ENCODE results near the gene RNU1-4. TPM values are rescaled to one million over a fixed set of nuclear protein-coding genes. Genes with fewer than 3 reads are reported as not detected.
"Not testable (repeated sequence)": the region's sequence is repeated elsewhere in the genome, so short reads cannot be mapped to it uniquely, and the experiment has no call there.

RNU1-4 gene
- total and polyA plus RNA-seq, 5 donors from 2014 or later: 23.7 to 3,278 TPM; not detected in 3

DNA sequence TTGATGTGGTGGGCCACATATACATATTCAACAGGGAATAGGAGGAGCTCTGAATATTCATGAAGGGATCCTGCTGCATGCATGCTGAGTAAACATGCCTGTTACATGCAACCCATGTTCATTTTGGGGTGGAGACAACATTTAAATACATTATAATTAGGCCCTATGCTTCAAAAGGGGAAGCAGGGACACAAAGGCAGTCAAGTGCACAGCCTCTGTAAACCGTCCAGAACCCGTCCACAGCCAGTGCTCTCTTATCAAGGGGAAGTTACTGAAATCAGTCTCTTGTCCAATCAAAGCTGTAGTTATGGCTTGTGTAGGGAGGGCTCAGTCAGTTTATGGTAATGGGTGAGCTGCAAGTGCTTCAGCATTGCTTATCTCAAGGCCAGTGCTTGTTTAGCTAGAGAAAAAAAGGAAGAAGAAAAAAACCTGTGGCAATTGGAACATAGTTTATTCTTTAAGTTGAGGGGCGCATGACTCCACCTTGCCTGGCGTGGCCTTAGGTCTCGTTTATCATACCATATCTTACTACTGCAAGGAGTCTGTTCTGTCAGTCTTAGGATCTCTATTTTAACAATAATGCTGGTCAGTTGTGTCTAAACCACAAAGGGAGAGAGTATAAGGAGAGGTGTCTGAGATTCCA, 7.9 kb upstream of the RNU1-4 start:
- H3K4me1 ChIP-seq (ENCODE audit: control insufficient read depth, insufficient read depth, low read length, poor library complexity, severe bottlenecking); H3K36me3 Mint-ChIP-seq; H3K27me3 ChIP-seq (ENCODE audit: control insufficient read depth, insufficient read depth, low read length); H3K27ac Mint-ChIP-seq; ATAC-seq (ENCODE audit: low read depth in 2 of 2); DNase-seq; H3K9me3 Mint-ChIP-seq; H3K4me1 Mint-ChIP-seq; H3K36me3 ChIP-seq (ENCODE audit: control insufficient read depth, insufficient read depth, low read length); H3K9me3 ChIP-seq (ENCODE audit: control insufficient read depth in 2 of 2, low read length in 2 of 2); H3K27me3 Mint-ChIP-seq; H3K4me3 ChIP-seq (ENCODE audit: low read depth, low read length); H3K4me3 Mint-ChIP-seq; H3K27ac ChIP-seq (ENCODE audit: insufficient read depth, low read length, poor library complexity, severe bottlenecking): not testable (repeated sequence)

DNA sequence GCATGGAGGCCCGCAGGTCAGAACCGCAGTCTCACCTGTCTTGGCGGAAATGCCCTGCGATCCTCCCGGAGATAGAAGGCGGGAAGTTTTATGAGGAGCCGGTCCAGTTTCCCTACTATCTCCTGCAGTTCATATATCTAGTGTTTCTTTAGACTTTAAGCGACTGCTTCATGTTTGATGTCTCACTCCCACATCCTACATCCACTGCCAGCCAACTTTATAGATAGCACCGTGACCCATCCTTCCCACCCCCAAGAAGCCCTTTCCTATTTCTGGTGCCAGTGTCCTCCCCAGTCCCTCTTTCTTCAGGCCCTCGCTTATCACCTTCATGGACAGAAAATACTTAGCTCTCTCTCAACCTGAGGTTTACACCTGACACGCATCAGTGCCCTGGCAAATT, 914 bp downstream of the RNU1-4 start:
- H3K4me1 ChIP-seq (ENCODE audit: control insufficient read depth, insufficient read depth, low read length, poor library complexity, severe bottlenecking); H3K27me3 Mint-ChIP-seq; H3K27ac Mint-ChIP-seq; H3K4me3 ChIP-seq (ENCODE audit: low read depth, low read length); H3K4me1 Mint-ChIP-seq; DNase-seq; H3K27ac ChIP-seq (ENCODE audit: insufficient read depth, low read length, poor library complexity, severe bottlenecking); H3K27me3 ChIP-seq (ENCODE audit: control insufficient read depth, insufficient read depth, low read length); H3K4me3 Mint-ChIP-seq; H3K9me3 ChIP-seq (ENCODE audit: control insufficient read depth in 2 of 2, low read length in 2 of 2); H3K9me3 Mint-ChIP-seq; H3K36me3 ChIP-seq (ENCODE audit: control insufficient read depth, insufficient read depth, low read length); H3K36me3 Mint-ChIP-seq; ATAC-seq (ENCODE audit: low read depth in 2 of 2): not testable (repeated sequence)

DNA sequence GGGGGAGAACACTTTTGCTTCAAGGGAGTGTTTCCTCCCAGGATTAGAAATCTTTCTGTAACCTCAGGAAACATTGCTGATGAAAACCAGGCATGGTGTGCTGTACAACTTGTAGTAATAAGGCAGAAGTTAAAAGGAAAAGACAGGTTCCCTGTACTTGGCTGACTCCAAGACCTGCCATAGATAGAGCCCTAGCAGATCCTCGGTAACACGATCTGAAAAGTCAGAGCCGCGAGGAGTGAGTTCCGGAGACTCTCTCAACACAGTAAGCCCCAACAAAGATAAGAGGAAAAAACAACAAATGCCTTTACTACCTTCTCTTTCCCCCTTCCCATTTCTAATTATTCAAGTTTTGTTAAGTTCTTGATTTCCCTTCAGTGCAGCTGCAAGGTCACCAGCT, 7.3 kb downstream of the RNU1-4 start:
- H3K36me3 ChIP-seq (ENCODE audit: control insufficient read depth, insufficient read depth, low read length); H3K27me3 ChIP-seq (ENCODE audit: control insufficient read depth, insufficient read depth, low read length); H3K36me3 Mint-ChIP-seq; H3K4me3 ChIP-seq (ENCODE audit: low read depth, low read length); H3K9me3 ChIP-seq (ENCODE audit: control insufficient read depth in 2 of 2, low read length in 2 of 2); H3K27ac ChIP-seq (ENCODE audit: insufficient read depth, low read length, poor library complexity, severe bottlenecking); H3K27ac Mint-ChIP-seq; H3K4me1 Mint-ChIP-seq; ATAC-seq (ENCODE audit: low read depth in 2 of 2); H3K9me3 Mint-ChIP-seq; H3K4me1 ChIP-seq (ENCODE audit: control insufficient read depth, insufficient read depth, low read length, poor library complexity, severe bottlenecking); DNase-seq; H3K27me3 Mint-ChIP-seq; H3K4me3 Mint-ChIP-seq: not testable (repeated sequence)

DNA sequence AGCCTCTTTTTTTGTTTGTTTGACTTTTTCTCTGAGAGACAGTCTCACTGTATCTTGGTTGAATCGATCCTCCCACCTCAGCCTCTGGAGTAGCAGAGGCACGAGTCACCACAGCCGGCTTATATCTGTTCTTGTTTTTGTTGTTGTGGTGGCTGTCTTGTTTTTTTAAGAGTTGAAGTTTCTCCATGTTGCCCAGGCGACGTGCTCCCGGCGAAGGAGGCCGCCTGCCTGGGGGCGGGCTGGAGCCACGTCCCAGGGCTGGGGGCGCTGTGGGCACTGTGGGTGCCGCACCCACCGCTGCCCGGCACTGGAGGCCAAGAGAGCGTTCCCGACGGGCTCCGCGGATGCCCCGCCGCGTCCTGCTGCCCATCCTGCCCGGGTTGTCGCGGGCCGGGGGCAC, 8.4 kb downstream of the RNU1-4 start:
- not testable (repeated sequence) for DNase-seq; H3K9me3 ChIP-seq (ENCODE audit: control insufficient read depth in 2 of 2, low read length in 2 of 2); H3K27me3 Mint-ChIP-seq; H3K4me1 ChIP-seq (ENCODE audit: control insufficient read depth, insufficient read depth, low read length, poor library complexity, severe bottlenecking); H3K36me3 ChIP-seq (ENCODE audit: control insufficient read depth, insufficient read depth, low read length); H3K27ac ChIP-seq (ENCODE audit: insufficient read depth, low read length, poor library complexity, severe bottlenecking); H3K4me1 Mint-ChIP-seq; H3K36me3 Mint-ChIP-seq; H3K4me3 ChIP-seq (ENCODE audit: low read depth, low read length); H3K27me3 ChIP-seq (ENCODE audit: control insufficient read depth, insufficient read depth, low read length); ATAC-seq (ENCODE audit: low read depth in 2 of 2); H3K27ac Mint-ChIP-seq; H3K9me3 Mint-ChIP-seq
- H3K4me3 Mint-ChIP-seq: peak overlapping the region in 1 of 4 donors; percentile 43

DNA sequence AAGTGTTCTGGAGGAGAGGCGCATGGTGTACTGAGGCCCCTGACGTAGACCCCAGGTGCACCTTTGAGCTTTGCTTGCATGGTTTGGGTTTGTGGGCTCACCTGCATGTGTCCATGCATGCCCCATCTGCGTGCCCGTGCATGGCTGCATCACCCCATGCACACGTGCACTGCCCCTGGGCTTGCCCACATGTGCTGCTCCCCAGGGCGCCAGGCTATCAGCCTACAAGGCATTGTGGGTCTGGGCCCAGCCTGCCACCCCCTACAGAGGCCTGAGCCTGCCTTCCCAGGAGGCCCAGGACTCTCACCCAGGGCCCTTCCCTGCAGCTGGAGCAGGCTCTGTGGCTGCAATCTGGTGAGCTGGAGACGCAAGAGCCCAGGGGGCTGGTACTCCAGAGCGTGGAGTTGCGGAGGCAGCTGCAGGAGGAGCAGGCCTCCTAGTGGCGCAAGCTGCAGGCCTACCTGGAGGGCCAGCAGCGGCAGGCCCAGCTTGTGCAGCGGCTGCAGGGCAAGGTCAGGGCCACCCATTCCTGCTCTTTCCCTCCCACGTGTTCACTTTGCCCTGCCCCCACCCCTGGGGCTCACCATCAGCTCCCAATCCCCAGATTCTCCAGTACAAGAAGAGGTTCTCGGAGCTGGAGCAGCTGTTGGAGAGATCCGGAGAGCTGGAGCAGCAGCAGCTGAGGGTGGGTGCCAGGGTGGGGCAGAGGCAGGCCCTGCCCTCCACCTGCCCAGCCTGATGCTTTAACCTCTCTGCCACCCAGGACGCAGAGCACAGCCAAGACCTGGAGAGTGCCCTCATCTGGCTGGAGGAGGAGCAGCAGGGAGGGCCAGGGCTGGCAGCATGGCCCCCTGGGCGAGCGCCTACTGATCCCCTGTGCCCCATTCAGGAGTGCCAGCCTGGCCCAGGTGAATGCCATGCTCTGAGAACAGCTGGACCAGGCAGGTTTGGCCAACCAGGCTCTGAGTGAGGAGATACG, 9.9 kb downstream of the RNU1-4 start:
- not testable (repeated sequence) for H3K9me3 ChIP-seq (ENCODE audit: control insufficient read depth in 2 of 2, low read length in 2 of 2); H3K27ac ChIP-seq (ENCODE audit: insufficient read depth, low read length, poor library complexity, severe bottlenecking); H3K36me3 ChIP-seq (ENCODE audit: control insufficient read depth, insufficient read depth, low read length); H3K4me3 Mint-ChIP-seq; H3K27ac Mint-ChIP-seq; DNase-seq; H3K9me3 Mint-ChIP-seq; H3K27me3 ChIP-seq (ENCODE audit: control insufficient read depth, insufficient read depth, low read length); H3K27me3 Mint-ChIP-seq; H3K4me1 Mint-ChIP-seq; H3K4me3 ChIP-seq (ENCODE audit: low read depth, low read length); H3K36me3 Mint-ChIP-seq; H3K4me1 ChIP-seq (ENCODE audit: control insufficient read depth, insufficient read depth, low read length, poor library complexity, severe bottlenecking)
- ATAC-seq (ENCODE audit: low read depth in 2 of 2): peak in 1 of 2 donors; percentile 34

DNA sequence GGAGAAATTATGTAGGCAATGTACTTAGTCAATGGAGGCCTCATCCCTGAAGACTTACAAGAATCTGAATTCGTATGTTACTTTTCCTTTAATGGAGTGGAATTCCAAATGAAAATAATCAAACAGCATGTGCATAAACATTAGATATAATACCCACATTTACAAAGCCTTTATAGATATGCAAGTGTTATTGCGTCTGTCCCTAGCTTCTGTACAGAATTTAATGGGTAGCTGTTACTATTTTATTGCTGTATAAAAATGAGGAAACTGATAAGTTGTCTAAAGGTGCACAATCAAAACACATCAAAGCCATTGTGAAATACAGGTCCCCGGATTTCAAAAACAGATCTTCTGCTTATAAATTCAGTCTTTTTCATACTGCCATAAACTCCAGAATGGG, 12.5 kb downstream of the RNU1-4 start:
- not testable (repeated sequence) for H3K27me3 ChIP-seq (ENCODE audit: control insufficient read depth, insufficient read depth, low read length); H3K4me1 ChIP-seq (ENCODE audit: control insufficient read depth, insufficient read depth, low read length, poor library complexity, severe bottlenecking); H3K4me3 Mint-ChIP-seq; H3K27ac Mint-ChIP-seq; H3K27me3 Mint-ChIP-seq; H3K36me3 ChIP-seq (ENCODE audit: control insufficient read depth, insufficient read depth, low read length); H3K27ac ChIP-seq (ENCODE audit: insufficient read depth, low read length, poor library complexity, severe bottlenecking); H3K4me3 ChIP-seq (ENCODE audit: low read depth, low read length); H3K36me3 Mint-ChIP-seq; ATAC-seq (ENCODE audit: low read depth in 2 of 2); DNase-seq; H3K9me3 Mint-ChIP-seq; H3K4me1 Mint-ChIP-seq; H3K9me3 ChIP-seq (ENCODE audit: control insufficient read depth in 2 of 2, low read length in 2 of 2)

DNA sequence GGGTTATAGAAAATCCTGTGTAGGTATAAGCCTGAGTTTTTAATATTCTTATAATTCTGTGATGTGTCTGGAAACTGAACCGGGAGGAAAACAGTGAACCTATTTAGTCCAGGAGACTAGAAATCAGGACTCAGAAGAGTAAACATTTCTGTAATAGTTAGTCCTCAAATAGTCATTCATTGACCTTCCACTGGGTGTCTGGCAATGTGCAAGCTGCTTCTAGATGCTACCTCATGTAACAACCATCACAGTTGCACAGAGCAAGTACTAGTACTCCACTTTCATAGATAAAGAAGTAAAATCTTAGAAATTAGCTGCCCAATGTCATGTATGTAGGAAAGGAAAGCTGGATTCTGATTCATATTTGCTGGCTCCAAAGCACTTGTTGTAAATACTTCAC, 15.1 kb downstream of the RNU1-4 start:
- not testable (repeated sequence) for H3K27me3 ChIP-seq (ENCODE audit: control insufficient read depth, insufficient read depth, low read length); H3K27ac Mint-ChIP-seq; H3K4me1 ChIP-seq (ENCODE audit: control insufficient read depth, insufficient read depth, low read length, poor library complexity, severe bottlenecking); H3K36me3 ChIP-seq (ENCODE audit: control insufficient read depth, insufficient read depth, low read length); H3K27me3 Mint-ChIP-seq; ATAC-seq (ENCODE audit: low read depth in 2 of 2); H3K9me3 Mint-ChIP-seq; DNase-seq; H3K36me3 Mint-ChIP-seq; H3K9me3 ChIP-seq (ENCODE audit: control insufficient read depth in 2 of 2, low read length in 2 of 2); H3K27ac ChIP-seq (ENCODE audit: insufficient read depth, low read length, poor library complexity, severe bottlenecking); H3K4me3 ChIP-seq (ENCODE audit: low read depth, low read length); H3K4me1 Mint-ChIP-seq; H3K4me3 Mint-ChIP-seq

DNA sequence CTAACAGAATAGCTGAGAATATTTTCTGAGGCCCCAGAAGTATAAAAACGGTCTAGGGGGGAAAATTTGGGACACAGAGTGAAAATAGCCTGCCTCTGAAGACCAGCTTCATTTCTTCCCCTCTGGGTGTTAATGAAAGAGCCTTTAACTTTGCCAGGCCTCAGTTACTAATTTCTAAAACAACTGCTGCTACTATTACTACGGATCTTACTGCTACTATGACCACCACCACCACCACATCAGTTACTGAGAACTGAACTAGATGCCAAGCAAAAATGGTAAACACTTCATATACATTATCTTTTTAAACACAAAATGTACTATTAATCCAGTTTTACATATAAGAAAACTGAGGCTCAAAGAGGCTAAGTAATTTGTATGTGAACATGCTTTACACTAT, 15.6 kb downstream of the RNU1-4 start:
- H3K4me1 ChIP-seq (ENCODE audit: control insufficient read depth, insufficient read depth, low read length, poor library complexity, severe bottlenecking); H3K36me3 Mint-ChIP-seq; H3K27me3 Mint-ChIP-seq; H3K27me3 ChIP-seq (ENCODE audit: control insufficient read depth, insufficient read depth, low read length); H3K4me3 Mint-ChIP-seq; H3K27ac Mint-ChIP-seq; ATAC-seq (ENCODE audit: low read depth in 2 of 2); H3K9me3 Mint-ChIP-seq; H3K4me1 Mint-ChIP-seq; DNase-seq; H3K36me3 ChIP-seq (ENCODE audit: control insufficient read depth, insufficient read depth, low read length); H3K27ac ChIP-seq (ENCODE audit: insufficient read depth, low read length, poor library complexity, severe bottlenecking); H3K4me3 ChIP-seq (ENCODE audit: low read depth, low read length); H3K9me3 ChIP-seq (ENCODE audit: control insufficient read depth in 2 of 2, low read length in 2 of 2): not testable (repeated sequence)

Data from CD4-positive, CD25-positive, alpha-beta regulatory T cell (primary cell).